GM18873 (cell line): ENCODE measurements around the gene RPL10A.

ENCODE experiments used
- ATAC-seq: cut with Tn5 transposase; IDR thresholded peaks from one replicate; pipeline ENCODE4 v1.9.1; 2021; ENCODE audit warnings: mild to moderate bottlenecking, moderate library complexity, moderate number of reproducible peaks; ENCODE audit not compliant: unreplicated experiment, low FRiP score

The RPL10A gene

DNA sequence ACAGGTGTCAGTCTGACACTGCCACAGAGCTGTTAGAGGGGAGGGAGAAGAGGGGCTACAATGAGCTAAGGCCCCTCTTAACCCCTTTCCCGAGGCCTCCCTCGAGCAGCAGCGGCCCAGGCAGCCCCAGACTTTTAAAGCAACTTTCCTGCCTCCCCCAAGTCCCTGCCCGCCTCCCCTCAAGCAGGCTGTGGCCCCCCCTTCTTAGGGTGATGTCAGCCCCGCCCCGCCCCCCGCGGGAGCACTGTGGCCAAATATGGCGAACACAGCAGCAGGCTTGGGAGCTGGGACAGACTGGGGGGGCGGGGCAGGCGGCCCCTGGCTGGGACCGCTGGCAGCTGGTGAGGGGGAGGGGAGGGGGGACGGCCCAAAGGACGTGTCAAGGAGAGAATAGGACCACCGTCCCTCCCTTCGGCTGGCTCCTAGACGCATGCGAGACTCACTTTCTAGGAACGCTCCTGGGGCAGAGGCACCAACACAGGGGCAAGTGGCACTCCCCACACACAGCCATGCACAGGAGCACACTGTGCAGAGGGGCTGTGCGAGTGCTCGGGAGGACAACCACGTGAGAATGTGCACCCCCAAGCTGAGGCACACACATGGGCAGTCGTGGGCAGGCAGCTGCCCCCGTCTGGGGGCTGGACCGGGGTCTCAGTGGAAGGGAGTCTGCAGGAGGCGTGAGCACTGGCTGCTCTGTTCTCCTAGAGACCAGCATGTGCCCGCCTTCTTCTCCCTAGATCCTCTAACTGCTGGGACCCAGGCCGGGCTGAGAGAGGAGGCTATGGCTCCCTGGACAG lies 22.0 kb downstream of the RPL10A start:
- ATAC-seq = no peak

DNA sequence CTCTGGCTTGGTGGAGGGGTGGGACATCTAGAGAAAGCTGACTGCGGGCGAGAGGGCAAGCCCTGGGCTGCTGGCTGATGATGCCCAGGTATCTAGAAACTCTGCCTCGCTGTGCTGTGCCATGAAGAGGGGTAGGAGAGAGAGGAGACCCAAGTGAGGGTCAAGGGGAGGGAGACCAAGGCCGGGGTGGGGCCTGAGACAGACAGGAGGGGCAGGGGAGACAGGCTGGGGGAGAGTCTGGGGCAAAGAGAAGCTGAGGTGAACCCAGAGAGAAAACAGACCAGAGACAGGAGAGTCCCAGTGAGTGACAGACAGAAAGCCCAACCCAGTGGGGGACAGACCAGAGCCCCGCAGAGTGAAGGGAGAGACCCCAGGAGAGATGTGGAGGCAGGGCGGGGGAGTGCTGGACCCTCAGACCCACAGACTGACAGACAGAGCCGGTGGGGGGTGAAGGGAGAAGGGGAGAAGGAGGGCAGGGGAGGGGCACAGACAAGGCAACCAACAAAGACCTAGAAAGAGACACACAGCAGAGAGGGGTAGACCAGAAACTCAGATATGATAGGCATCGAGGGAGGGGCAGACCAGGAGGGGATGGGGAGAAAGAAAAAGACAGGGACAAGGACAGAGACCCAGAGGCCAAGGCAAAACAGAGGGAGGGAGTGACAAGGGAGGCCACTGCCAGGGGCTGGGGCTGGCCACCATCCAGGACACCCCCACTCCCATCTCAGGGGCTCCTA lies 22.8 kb downstream of the RPL10A start:
- ATAC-seq = no peak

DNA sequence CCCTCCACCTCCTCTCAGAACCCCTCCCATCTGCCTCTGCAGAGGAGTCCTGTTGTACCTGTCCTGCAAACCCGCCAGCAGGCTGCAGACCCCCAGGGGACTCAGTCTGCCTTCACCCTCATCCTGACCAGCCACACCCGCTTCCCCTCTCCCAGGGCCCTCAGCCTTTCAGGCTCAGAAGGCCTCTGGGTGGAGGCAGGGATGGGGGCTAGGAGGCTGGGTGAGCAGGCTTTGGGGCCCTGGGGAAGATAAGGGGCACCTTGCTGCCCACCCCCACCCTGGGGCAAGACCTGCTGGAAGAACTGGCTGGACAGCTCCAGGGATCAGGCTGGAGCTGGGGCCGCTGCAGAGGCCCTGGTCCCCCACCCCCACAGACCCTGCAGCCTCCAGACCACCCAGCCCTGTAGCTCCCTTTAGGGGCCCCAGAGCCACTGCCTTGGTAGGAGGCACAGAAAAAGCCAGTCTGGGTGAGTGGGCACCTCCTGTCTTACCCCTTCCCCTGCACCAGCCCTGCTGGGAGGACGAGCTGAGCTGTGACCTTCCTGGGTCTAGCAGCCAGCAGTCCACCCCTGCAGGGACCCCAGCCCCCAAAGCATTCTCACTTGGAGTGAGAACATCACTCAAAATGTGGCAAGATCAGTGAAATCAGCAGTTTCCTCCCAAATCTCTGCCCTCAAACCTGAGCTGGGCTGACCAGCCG lies 23.5 kb downstream of the RPL10A start:
- no peak for ATAC-seq

DNA sequence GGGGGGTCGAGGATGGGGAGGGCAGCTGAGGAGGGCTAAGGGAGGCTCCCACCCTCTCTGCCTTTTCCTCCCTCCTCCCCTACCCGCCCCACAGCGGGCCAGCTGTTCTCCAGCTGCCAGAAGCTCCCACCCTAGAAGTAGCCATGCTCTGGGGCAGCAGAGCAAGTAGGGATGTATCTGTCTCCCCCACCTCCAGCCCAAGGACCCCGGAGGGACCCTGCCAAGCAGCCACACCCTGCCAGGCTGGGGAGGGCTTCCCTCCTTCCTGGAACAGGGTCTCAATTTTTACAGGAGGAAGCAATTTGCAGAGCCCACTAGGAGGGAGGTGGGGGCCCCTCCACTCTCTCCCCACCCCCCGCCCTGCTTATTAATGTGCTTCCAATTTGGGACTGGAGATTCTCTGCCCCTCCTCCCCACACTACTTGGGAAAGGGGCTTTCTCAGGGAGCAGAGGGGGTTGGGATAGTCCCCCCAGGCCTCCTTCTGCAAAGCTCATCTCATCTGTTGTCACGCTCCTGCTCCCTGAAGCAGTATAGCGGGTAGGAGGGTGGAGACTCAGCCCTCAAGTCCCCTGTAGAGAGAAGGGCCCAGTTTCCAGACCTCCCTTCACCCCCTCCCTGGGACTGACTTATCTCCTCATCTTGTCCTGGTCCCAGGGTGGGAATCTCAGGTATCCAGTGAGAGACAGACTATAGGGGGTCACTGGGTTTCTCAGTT lies 24.2 kb downstream of the RPL10A start:
- ATAC-seq = no peak

DNA sequence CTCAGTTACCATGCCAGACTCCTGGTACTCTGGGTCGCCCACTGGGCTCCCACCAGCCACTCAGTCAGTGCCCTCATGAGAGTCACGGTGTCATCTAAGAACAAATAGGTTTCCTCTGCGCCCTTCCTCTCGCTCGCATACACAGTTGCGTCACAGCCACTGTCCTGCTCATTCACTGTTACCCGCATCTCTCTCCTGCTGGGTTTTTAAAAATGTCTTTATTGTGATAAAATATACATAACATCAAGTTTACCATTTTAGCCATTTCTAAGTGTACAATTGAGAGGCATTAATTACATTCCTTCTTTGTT lies 24.7 kb downstream of the RPL10A start:
- no peak for ATAC-seq

DNA sequence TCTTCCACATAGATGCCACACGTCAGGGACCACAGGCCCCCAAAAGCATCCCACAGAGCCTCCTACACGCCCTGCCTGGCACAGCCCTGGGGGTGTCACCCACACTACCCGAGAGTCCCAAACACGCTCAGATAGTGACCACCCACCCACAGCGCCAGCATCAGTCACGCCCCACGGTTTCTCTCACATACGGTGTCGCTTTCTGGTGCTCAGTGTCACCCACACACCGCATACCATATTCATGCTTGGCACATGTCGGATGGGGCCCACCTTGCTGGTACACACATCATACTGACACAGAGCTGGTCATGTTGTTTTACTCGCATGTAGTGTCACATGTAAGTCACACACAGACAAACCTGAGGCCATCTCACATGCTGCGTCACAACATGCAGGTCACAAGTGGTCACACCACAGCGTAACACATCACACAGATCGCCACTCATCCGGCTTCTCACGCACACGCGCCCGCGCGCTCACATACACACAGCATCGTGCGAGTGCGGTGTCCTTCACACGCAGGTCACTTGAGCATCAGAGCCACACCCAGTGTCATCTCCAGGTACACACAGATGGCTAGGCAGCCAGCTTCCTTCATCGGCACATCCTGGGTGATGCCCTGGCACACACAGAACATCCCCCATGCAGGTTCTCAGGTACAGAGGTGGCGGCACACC lies 25.2 kb downstream of the RPL10A start:
- no peak for ATAC-seq

DNA sequence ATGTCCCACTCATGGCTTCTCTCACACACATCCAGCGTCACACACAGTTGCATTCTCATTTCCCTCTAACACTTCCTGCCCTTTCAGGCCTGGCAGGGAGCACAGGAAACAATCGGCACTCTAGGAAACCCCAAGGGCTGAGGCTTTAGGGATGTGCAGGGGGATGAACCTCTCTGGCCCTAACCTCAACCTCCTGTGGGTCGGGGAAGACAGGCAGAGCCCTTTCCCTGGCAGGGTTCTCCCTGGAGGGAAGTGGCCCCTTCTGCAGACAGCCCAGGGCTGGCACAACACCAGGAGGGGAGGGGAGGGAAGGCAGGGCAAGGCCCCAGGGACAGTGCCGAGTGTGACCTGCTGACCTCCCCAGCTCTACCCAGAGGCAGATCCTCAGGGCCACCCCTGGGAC lies 26.0 kb downstream of the RPL10A start:
- ATAC-seq = no peak

DNA sequence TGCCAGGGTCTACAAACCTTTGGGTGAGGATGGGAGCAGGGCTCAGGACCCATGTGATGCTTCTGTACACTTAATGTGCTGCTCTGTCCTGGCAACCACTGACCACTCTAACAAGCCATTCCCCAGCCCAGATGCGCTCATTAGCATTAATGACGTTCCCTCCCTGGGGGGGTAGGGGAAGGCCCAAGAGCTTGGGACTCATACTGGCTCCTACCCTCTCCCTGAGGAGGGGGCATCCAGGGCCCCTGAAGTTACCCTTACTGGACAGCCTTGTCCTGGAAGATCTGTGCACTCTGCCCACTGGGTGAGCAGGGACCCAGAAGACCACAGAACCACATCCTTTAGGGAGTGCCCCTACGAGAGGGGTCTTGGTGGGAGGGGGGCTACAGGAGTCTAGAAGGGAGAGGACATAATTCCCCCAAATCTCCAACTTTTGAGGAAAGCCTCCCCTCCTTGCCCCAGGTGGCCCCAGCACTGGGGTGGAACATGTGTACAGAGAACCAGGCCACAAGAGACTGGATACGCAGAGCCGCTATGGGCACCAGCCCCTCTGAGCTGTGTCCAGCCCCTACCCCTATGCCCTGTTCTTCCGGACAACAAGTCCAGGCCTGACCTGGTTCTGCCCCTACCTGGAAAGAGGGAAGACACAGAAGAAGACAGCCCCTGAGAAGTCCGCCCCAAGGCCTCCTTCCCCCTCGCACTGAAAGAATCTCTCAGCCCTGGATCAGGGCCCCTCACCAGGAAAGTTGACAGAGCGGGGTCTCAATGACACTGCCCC lies 27.2 kb downstream of the RPL10A start:
- no peak for ATAC-seq

DNA sequence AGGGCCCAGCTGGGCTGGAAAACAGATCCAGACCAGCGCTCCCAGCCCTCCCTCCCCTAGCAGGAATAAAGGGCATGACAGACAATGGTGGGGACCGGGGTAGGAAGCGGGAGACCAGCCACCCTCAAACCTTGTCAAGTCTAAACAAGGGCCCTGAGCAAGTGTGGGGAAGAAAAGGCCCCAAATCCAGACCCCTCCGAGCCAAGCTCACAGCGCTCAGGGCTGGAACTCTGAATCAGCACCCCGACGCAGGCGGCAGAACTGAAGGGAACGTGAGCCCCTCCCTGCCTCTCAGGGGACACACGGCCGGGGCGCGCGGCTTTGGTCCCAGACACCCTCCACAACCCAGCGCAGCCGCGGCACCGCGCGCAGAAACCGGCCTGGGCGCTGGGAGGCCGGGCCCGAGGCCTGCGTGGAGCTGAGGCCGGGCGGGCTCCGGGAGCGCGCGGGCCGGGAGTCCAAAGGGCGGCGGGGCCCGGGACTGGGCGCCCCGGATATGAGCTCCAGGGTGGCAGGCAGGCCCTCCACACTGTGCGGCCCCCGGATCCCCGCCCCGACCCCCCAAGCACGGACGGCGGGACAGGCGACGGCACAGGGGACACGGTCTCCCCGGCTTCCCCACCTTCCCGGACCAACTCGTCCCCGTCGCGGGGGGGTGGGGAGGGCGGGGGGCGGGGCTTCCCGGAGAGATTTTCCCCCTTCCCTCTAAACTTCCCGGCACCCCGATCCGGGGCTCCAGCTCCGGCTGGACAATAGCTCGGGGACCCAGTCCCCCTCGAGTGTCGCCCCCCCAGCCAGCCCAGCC lies 28.0 kb downstream of the RPL10A start:
- ATAC-seq = no peak

DNA sequence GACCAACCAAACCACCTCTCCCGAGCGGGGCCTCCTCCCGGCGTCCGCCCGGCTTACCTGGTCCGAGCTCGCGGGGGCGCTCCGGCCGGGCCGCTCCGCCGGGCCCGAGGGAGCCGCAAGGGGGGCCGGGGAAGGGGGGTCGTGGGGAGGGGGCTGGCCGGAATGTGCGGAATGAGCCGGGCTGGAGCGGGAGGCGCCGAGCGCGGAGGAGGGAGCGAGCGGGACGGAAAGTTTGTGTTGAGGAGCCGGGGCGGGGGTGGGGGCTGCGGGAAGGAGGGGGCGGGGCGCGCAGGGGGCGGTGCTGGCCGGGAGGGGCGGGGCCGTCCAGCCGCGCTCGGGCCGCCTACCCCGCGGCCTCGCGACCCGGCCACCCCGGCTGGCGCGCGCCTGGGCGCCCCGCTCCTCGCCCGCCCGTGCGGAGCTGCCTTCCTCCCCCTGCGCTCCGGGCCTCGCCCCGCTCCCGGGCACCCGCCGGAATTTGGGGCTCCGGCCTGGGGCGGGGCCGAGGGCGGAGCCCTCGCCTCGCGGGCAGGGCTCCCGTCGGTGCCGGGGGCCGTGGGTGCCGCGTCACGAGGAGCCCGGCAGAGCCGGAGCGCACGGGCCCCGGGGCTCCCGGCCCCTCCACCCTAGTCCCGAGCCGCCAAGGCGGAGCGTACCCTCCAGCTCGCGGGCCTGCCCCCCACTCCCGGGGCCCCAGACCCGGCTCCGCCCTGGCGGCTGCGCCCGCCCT lies 28.8 kb downstream of the RPL10A start, which contains the start of gene TEAD3:
Gene TEAD3 (minus strand): TSS at position 239 of the 730 bp plus-strand sequence.
- ATAC-seq = no peak

DNA sequence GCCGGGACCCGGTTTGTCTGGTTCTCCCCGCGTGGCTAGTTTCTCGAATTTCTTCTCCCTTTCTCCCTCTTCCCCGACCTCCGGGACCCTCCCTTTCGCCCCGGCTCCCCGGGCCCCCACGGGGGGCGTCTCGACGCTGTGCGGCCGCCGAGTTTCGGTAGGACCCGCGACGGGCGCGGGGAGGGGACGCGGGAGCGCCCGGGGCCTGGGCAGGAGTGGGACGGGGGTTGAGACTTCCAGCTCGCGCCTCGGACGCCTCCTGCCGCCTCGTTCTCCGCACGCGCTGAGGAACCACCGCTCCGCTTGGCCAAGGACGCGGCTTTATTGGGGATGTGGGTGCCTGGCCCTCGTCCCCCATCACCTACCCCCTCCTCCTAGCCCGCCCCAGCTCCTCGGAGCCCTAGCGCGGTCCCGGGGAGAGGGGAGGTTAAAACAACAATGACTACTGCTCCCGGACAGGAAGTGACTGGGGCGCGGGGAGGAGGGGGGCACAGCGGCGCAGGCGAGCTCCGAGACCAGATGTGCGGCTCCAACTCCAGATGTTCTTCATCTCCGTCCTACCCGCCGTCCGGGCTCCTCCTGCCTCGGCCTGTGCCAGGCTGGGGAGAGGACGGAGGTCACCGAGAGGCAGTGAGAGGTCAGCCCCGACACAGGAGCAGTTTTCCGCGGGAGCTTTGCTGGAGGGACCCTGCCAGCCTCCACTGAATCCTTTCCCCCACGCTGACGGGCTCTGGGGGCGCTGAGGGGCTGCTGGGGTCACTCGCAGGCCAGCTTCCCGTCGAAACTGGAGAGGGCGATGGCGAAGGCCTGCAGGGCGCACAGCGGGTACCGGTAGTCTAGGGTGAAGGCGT lies 29.6 kb downstream of the RPL10A start:
- ATAC-seq = no peak

DNA sequence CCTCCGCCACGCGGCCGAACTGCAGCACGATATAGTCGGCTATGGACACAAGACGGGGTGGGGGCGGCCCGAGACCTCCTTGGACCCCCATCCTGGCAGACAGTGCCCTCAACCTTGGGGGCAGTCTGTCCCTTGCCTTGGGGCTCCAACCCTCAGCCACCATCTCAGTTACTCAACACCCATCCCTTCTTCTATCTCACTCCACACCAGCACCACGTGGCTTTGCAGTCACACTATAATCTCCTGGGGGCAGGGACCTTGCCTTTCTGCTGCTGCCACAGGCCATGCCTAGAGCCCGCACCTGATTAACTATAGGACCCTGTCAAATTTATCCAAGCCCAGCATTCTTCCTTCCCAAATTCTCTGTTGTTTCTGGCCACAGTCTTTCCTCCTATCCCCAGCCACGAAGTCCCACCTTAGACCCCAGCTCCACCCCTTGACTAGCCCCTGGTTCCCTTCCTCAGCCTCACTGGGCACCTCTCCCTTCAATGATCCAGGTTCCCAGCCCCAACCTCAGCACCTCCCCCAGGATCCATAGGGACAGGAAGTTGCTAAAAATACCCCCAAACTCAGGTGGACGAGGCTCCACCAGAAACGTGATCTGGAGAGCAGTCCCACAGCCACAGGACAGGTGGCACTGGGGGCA lies 30.3 kb downstream of the RPL10A start:
- no peak for ATAC-seq

DNA sequence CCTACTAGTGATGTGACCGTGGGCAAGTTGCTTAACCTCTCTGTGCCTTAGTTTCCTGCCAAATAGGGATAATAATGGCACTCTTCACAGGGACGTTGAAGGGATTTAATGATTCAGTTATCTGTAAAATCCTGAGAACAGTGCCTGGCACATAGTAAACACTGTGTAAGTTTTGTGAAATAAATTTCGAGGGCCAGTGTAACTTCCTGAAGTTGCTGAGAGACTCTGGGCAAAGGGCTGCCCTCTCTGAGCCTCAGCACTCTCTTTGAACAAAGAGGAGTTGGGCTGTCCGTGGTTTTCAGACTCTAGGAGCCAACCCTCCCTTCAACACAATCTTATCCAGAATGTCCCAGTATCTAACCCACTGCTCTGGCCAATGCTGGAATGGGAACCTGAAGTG lies 31.2 kb downstream of the RPL10A start:
- no peak for ATAC-seq

DNA sequence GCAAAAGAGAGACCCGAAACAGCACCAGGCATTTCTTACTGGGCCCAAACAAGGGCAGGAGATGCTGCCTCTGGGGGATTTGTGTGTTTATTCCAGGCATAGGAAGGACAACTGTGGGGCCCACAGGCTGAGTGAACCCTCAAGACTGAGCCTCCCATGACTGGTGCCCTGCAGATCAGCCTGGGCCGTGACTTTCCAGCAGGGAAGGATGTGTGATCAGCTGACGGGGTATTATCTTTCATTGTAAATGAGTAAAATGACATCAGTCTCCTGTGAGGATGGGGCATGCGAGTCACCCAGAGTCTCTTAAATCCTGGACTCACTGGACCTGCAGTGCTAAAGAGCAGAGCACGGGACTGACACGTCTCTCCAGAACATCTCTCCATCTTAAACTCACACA lies 32.6 kb downstream of the RPL10A start:
- ATAC-seq = no peak

DNA sequence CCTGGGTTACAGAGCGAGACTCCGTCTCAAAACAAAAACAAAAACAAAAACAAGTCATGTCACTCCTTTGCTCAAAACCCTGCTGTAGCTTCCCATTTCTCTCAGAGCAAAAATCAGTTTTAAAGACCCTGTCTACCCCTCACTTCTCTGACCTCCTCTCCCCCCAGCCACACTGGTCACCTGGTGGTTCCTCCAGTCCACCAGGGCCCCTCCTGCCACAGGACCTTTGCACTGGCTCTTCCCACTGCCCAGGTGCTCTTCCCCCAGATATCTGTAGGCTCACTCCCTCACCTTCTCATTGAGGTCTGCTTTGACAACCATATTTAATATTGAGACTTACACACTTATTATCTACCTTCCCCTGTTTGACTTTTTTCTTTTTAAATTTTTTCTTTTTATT lies 33.6 kb downstream of the RPL10A start:
- ATAC-seq = no peak

DNA sequence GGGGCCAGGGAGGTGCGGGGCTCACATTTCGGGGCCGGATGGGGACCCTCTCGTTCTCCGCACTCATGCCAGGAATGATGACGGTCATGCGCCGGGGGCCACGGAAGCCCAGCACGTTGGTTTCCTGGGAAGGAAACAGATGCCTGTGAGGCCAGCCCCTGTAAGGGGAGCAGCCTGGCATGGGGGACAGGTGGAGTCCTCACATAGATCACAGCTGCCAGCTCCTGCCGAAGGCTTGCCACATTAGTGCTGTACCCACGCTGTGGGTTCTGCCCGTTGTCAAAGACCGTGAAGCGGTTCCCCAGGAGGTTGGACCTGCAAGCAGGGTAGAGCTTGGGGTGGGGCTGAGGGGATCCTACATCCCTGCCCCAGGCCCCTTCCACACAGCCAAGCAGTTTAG lies 35.3 kb downstream of the RPL10A start:
- no peak for ATAC-seq

DNA sequence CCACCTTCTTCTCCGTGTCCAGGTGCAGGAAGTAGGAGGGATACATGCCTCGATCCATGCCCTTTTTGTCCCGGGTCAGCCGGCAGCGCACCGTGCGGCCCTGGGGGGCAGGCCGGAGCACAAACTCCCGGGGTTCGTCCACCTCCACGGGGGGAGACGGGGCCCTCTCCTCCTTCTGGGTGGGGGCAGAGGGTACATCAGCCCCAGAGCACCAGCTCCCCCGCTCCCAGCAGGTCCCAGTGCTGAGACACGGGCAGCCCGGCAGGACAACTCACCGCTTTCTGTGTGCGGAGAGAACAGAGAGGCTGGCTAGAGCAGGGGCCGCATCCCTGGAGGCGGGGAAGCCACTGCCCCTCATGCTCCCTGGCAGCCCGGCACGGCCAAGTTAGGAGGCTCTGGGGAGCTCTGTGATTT lies 37.8 kb downstream of the RPL10A start:
- no peak for ATAC-seq
